Activated T-cell treated with anti-CD3 and anti-CD28 coated beads for 1 hour (primary cell): ENCODE results near the gene NENF.
"Not testable (repeated sequence)": the region's sequence is repeated elsewhere in the genome, so short reads cannot be mapped to it uniquely, and the experiment has no call there.

Source experiments
- DNase-seq: peaks from one replicate; pipeline ENCODE4 v3.0.0-alpha.2; 2020; ENCODE audit warnings: low read depth

NENF gene

DNA sequence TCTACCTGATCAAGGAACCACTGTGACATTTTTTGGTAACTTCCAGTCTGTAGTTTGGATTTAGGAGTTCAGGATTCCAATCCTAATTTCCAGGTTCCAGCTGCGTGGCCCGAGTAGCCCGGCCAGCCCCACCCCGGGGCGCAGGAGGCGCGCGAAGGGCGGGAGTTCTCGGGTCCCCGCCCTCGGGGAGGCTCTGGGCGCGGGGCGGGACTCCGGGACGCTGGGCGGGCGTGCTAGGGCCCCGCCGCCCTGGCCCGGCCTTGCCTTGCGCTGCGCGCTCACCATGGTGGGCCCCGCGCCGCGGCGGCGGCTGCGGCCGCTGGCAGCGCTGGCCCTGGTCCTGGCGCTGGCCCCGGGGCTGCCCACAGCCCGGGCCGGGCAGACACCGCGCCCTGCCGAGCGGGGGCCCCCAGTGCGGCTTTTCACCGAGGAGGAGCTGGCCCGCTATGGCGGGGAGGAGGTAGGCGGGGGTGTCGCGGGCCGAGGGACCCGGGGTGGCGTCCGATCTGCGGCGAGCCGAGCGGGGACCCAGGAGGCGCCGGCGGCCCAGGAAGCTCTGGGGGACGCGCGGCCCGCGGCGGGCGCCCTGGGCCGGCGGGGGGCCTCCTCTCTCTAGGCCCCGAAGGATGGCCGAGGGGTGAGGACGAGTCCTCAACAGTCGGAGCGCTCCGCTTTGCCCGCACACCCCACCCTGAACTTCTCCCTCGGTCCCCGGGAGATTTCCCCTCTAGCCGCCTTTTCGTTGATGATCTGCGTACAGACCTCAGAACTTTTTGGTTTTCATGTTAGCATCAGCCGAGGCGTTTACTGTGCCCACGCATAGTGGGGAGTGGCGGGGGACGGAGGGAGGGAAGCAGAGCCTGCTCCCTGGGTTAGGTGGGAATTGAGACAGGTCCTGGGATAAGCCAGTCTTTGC, at the start of gene NENF:
Gene NENF, plus strand, starts transcription at position 260 of the 916 bp plus-strand sequence. Its CDS starts 24 bp downstream, at position 284.
- DNase-seq, result peak; percentile 67

GRCh38 chr1:212386029-212386428, 46.7 kb upstream of the NENF start:
- DNase-seq, result no peak

GRCh38 chr1:212388985-212389716, 43.6 kb upstream of the NENF start:
- no peak for DNase-seq

DNA sequence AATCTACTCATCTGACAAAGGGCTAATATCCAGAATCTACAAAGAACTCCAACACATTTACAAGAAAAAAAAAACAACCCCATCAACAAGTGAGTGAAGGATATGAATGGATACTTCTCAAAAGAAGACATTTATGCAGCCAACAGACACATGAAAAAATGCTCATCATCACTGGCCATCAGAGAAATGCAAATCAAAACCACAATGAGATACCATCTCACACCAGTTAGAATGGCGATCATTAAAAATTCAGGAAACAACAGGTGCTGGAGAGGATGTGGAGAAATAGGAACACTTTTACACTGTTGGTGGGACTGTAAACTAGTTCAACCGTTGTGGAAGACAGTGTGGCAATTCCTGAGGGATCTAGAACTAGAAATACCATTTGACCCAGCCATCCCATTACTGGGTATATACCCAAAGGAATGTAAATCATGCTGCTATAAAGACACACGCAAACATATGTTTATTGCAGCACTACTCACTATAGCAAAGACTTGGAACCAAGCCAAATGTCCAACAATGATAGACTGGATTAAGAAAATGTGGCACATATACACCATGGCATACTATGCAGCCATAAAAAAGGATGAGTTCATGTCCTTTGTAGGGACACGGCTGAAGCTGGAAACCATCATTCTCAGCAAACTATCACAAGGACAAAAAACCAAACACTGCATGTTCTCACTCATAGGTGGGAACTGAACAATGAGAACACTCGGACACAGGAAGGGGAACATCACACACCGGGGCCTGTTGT, 36.9 kb upstream of the NENF start:
- not testable (repeated sequence) for DNase-seq

- no peak for DNase-seq
Observed at GRCh38 chr1:212396638-212397037, 36.1 kb upstream of the NENF start.

- DNase-seq, result no peak
Observed at GRCh38 chr1:212397171-212397570, 35.5 kb upstream of the NENF start.

GRCh38 chr1:212401042-212401441, 31.7 kb upstream of the NENF start:
- DNase-seq, result no peak

DNA sequence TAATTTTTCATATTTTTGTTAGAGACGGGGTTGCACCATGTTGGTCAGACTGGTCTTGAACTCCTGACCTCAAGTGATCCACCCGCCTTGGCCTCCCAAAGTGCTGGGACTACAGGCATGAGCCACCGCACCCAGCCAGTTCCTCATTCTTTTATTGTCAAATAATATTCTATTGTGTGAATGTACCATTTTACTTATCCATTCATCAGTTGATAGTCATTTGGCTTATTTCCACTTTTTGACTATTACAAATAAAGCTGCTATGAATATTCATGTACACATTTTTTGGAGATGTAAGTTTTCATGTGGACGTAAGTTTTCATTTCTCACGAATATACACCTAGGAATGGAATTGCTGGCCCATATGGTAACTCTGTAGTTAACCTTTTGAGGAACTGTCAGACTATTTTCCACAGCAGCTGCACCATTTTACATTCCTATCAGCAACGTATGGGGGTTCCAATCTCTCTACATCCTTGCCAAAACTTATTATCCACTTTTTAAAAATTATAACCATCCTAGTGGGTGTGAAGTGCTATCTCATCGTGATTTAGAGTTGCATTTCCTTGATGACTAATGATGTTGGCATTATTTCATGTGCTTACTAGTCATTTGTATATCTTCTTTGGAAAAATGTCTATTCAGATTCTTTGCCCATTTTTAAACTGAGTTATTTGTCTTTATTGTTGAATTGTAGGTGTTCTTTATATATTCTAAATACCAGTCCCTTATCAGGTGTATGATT, 30.7 kb upstream of the NENF start:
- no peak for DNase-seq

GRCh38 chr1:212402666-212403321, 29.9 kb upstream of the NENF start:
- no peak for DNase-seq

- DNase-seq, result no peak
Observed at GRCh38 chr1:212410231-212410820, 22.4 kb upstream of the NENF start.

DNA sequence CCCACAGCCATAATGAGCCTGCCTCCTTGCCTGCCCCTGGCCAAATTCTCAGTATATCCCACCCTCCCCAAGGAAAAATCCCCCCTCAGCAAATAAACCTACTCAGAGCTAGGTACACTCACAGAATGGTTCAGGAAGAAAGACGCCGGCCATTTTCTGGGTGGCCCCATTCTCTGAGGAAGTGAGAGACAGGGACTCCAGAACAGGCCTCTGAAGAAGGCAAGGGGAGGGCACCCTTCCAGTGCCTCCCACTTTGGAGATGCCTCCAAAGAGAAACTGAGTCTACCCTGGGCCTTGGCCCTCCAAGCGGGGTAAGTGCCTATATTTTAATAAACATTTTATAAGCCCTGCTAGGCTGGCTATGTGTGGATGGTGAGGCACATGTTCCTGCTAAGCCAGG, 20.3 kb upstream of the NENF start:
- DNase-seq, result no peak

GRCh38 chr1:212413902-212414327, 18.8 kb upstream of the NENF start:
- DNase-seq, result no peak

DNA sequence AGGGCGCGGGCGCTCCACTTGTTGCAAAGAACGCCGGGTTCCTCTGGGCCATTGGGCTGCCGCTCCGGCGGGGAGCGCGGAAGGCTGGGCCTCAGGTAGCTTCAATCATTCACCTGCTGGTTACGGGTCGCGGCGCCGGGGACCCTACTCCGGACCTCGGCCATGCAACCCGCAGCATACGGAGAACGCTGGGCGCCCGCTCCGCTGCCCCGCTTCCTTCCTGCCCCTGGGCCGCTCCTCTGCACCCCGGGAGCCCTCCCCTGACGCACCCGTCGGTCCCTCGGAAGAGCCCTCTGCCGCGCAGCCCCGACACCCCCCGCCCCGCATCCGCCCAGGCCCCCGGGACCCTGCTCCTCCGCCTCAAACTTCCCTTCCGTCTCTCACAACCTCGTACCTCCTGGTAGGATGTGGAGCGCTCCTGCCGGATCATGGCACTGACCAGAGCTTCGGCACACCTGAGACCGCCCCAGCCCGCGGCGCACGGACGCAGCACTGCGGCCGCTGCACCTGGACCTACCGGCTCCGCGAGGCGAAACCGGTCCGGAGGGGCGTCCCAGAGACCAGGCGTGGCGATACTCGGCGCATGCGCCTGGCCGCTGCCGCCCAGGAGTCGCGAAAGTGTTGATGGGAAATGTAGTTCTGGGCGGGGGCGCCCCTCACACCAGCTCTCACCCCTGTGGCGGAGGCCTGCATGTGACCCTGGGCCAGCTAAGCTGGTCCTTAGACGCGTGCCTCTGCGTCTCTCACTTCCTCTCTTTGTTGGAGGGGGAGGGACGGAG, 18.2 kb upstream of the NENF start, which contains the start of gene PACC1:
Gene PACC1, minus strand, starts transcription at position 559 of the 779 bp plus-strand sequence. Its CDS starts 129 bp downstream, at position 430.
- peak; percentile 76 for DNase-seq

DNA sequence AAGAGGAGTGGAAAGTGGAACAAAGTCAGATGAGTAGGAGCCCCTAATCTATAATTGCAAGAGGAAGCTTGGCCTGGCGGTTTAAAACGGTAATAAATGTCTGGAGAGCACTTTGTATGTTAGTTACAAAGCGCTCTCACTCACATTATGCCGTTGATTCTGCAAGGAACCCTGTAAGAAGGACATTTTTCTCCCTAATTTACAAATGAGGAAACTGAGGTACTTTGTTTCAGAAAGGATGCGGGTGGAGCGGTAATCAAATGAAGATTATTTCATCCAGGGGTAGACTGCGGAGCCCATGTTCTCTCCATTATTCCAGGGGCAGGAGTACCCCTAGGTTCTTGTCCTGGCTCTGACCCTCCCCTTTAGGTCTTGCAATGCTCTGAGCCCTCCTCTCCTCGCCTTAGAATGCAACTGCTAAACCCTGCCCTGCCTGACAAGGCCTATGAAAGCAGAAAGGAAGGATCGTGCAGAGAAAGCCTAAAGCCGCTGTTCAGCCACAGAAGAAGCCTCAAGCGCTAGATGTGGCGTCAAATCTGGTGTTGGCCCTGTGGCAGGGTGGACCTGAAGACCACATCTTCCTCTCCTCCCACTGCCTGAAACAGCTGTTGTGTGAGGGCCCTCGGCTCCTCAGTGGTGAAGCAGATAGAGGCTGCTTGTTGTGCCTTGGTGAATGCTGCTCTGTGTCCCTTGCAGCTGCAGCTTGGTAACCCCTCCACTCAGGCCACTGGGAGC, 17.4 kb upstream of the NENF start:
- no peak for DNase-seq

DNA sequence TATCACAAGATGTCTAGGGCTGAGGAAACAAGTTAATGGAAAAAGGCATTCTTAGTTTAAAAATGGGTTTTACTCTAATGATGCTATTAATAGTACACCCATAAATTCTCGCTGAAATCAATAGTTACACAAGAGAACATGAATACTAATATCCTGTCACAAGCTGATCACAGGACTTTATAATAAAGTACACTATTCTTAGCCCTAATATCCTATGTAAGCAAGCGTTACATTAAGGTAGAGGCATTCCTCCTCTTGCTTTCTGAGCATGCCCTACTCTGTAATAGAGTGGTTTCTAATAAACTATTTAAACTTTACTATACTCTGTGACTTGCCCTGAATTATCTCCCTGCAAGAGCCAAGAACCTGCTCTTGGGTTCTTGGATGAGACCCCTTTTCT, 11.6 kb upstream of the NENF start:
- DNase-seq, result no peak

GRCh38 chr1:212423879-212424278, 8.8 kb upstream of the NENF start:
- no peak for DNase-seq

DNA sequence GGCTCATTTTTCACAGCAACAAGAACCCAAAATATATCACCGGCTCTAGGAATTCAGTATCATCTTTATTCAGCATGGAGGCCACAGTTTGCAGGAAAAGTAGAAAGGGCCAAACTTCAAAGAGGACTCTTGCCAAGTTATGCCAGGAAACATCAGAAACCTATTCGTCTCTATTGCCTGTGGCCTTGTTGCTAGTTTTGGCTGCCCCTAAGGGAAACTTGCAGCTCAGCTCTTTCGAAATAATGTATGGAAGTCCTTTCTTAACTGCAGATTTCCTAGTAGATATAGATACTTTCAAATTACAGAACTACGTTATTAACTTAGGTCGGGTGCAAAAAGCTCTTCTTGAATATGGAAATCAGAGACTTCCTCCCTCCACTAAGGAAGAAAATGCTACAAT, 4.2 kb upstream of the NENF start:
- no peak for DNase-seq

DNA sequence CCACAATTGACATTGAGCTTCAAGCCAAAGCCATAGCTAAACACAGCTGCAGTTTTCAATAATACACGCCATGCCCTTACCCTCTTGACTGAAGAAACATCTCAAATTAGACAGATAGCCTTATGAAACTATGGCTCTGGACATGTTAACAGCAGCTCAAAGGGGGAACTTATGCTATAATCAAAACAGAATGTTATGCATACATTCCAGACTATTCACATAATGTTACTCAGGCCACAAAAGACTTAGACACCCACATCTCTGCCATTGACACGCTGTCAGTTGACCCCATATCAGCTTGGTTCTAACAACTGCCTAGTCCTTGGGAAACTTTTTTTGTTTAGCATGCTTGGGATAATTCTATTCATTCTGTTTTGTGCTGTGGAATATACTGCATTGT, 2.3 kb upstream of the NENF start:
- no peak for DNase-seq

DNA sequence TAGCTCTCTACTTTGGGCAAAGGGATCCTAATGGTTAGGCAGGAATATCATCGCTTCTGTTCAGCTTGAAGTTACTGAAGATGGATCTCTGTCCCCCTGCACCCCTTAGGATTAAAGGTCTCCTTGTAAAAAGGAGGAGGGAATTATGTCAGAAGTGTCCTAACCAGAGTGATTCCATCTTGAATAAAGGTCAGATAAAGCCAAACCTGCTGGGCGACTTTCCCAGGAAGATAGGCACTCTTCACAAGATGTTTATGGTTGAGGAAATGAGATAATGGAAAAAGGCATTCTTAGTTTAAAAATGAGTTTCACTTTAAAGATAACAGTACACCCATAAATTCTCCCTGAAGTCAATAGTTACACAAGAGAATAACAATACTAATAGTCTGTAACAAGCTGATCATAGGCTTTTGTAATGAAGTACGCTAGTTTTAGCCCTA, 1.7 kb upstream of the NENF start:
- DNase-seq, result no peak
